HG03558 (cell line): ENCODE measurements around the gene GPSM1.

ENCODE experiments used
- ATAC-seq: cut with Tn5 transposase; IDR thresholded peaks from one replicate; pipeline ENCODE4 v1.9.1; 2021; ENCODE audit warnings: moderate number of reproducible peaks; ENCODE audit not compliant: unreplicated experiment; ENCODE audit errors: extremely low read depth

The GPSM1 gene

DNA sequence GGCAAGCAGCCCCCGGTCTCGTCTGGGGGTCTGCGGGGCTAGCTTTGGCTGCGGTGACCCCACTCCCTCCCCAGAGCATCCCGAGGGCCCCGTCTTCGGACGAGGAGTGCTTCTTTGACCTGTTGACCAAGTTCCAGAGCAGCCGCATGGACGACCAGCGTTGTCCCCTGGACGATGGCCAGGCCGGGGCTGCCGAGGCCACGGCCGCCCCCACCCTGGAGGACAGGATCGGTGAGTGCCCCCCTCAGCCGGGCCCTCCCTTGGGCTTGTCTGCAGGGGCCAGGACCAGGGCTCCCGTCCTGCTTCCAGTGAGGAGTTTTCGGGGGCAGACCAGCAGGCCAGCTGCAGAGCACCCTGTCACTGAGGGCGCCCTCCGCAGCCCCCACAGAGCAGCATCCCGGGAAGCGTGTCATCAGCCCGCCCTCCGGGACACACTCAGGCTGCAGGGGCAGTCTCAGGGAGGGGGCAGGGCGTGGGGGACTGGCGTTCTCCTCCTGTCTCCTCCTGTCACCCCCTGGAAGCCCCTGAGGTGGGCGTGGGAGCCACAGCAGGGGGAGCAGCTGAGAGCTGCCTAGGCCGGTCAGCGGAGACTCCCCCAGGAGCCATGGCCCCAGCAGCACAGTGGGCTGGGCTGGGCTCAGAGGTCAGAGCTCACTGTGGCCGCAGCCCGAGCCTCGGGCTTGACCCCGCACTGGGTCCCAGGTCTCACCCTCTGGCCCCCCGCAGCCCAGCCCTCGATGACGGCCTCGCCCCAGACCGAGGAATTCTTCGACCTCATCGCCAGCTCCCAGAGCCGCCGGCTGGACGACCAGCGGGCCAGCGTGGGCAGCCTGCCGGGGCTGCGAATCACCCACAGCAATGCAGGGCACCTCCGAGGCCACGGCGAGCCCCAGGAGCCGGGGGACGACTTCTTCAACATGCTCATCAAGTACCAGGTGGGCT, 28.5 kb downstream of the GPSM1 start:
- ATAC-seq: no peak

DNA sequence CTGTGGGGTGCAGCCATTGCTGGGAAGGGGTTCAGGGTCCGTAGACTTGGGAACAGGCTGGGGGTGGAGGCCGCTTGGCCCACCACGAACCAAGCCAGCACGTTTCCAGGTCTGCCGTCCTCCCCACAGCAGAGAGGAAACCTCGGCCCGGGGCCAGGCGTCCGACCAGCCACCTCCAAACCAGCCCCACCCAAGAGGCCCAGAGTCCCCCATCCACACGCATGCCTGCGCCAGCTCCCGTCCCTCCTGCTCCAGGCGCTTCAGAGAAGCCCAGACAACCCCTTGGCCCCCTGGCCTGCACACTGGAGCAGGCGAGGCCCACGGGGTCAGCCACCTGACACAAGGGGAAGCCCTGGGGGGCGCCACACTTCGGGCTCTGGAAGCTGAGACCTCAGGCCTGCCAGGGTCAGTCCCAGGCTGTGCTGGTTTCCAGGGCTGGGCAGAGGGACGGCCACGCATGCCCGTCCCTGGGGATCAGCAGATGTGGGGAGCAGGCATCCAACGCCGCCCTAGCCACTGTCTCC, 29.9 kb downstream of the GPSM1 start:
- no peak for ATAC-seq

DNA sequence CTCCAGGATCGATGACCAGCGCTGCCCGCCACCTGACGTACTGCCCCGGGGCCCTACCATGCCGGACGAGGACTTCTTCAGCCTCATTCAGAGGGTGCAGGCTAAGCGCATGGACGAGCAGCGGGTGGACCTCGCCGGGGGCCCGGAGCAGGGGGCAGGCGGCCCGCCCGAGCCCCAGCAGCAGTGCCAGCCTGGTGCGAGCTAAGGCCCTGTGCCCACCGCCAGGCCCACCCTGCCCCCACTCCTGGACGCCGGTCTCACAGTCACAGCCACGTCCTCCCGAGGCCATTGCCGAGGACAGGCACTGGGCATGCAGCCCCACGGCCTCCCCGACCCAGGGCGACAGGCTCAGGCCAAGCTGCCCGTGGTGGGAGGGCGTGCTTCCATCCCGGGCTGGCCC, 30.7 kb downstream of the GPSM1 start:
- ATAC-seq: no peak

DNA sequence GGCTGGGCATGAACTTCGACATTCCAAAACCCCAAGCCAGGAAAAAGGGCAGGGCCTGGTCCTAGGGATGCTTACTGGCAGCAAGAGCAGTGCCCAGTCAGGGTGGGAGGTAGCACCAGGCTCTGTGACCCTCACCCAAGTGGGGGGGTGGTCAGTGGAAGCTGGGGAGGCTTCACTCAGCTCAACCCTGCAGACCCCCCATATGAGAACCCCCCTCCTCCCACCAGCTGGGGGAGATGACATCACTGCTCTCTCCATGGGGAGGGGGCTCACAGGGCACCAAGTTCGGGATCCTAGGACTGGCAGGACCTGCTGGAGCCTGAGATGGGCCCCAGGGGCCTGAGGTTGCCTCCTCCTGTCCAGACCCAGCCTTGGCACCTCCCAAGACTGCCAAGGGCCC, 31.5 kb downstream of the GPSM1 start:
- ATAC-seq: no peak

DNA sequence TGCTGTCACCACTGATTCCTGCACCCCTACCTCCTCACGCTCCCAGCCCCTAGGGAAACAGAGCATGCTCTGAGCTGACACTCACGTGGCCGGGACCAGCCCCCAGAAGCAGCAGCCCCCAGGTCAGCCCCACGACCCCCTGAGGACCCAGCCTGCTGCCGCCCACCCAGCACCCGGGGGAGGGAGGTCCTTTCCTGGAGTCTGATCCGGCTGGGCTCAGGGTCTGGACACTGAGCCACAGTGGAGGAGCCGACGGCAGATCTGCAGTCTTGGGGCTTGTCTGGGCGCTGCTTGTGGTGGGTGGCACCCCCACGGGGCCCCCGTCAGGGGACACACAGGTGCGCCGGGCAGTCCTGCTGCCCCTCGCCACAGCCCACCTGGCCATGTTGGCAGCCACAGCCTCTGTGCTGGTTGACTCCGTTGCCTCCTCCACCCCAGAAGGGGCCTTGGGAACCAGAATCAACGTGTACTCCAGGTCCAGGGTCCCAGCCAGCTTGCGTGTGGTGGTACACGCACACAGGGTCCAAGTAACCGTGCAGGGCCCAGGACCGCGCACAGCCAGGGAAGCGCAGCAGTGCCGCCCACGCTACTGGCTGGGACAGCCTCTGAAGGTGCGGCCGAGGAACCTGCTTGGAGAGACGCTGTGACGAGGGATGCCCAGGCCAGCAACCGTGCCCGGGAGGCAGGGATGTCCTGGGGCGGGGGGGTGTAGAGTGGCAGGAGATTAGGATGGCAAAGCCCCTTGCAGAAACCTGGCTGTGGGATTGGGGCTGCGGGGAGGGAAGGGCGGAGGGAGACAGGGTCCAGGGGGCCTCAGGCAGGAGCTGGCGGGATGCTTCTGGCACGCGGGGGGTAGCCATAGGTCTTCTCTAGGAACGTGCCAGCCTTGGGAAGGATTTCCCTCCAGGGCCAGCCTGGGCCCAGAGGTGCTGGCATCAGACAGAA, 32.7 kb downstream of the GPSM1 start:
- ATAC-seq: no peak

DNA sequence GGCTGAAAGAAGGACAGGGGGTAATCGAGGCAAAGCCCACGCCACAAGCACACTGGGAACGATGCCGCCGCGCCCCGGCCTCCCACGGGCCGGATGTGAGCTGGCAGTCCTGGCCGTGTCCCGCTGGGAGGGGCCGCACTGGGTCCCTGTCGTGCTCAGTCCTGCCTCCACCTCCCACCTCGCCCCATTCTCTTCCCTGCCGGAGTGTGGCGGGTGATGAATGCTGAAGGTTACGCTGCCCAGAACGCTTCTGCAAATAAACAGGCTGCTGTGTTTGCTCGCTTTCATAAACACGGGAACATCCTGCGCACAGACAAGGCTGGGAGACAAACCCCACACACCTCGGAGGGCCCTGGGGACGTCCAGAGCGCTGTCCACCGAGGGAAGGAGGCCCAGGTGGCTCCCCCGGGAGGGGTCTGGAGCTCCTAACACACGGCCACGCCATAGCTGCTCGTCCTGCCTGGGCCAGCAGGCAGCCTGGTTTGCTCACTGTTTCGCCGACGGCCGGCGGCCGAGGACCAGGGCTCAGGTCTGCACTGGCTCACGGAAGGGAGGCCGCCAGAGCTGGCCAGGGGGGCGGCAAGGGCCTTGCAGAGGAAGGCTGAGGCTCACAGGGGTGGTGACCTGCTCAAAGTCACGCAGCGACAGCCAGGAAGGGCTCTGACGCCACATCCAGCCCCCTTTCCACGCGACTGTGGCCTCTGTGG, 33.9 kb downstream of the GPSM1 start:
- ATAC-seq: no peak

DNA sequence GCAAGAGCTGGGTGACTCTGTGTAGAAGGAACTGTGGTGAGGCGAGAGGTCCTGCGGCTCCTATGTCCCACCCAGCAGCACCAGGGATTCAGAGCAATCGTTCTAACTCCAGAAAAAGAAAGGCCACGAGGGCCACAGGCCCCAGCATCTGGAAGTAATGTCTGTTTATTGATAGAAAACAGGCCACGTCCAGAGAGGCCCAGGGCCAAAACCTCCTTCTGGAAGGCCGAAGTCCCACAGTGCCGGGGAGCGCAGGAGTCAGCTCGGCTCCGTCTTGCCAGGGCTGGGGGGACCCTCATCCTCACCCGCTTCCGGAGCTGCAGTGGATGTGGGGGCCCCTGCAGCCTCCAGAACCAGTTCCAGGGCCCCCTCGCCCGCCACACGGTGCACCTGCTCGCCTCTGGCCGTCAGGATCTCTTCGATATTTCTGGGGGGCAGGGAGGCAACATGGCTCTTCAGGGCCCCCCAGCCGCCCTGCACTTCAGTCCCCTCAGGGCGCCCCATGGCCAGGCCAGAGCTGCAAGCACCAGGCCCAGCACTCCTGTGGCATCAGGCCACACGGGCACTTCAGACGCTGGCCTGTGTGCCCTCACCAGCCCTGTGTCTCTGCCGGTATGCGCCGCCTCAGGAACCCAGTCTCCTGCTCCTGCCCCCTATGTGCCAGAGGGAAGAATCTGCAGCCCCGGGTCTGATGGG, 34.6 kb downstream of the GPSM1 start:
- ATAC-seq: no peak

DNA sequence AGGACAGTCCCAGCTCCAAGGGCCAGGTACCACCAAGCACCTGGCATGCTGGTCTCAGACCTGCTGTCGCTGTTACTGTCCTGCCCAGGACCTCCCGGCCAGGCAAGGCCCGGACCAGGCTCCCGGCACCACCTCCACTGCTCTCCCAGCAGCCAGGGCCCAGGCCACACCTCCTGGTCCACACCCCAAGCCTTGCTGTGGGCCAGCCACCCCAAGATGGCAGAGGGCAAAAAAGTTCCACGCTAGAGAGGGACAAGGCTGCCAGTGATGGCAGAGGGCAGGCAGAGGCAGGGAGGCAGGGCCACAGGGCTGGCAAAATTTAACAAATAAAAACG, 35.1 kb downstream of the GPSM1 start:
- ATAC-seq: no peak

DNA sequence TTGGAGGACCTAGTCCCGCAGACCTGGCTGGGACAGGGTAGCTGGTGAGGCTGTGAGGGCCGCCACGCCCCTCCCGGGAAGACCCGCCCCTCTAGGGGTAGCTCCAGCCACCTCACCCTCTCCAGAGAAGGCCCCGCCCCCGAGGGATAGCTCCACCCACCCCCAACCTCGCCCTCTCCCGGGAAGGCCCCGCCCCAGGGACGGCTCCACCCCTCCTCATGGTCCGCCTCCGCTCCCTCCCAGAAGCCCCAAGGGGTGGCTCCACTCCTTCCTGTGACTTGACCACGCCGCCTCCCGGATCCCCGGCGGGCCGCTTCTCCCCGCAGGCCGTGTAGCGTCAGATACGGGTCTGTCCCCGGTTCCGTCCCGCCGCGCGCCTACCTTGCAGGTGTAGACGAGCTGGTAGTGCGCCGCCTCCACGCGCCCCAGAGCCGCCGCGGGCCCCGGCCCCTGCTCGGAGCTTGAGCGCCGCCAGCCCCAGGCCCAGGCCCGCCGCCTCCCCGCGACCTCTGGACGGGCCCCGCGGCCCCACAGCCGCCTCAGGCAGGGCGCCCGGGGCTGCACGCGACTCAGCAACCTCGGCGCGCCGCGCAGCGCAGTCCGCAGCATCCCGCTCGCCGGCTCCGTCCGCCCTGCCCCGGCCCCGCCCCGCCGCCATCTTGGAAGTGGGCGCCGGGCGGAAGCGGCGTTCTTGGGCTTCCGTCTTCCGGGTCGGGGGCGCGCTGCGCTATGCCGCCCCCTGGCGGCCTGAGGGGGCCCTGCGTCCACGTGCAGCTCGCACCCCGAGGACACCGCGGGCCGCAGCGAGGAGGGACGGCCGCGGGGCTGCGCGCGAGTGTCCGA, 36.0 kb downstream of the GPSM1 start, which contains the start of gene DNLZ:
Gene DNLZ, minus strand, starts transcription at position 639 of the 843 bp plus-strand sequence. Its CDS starts 30 bp downstream, at position 609.
- ATAC-seq: peak; percentile 44

DNA sequence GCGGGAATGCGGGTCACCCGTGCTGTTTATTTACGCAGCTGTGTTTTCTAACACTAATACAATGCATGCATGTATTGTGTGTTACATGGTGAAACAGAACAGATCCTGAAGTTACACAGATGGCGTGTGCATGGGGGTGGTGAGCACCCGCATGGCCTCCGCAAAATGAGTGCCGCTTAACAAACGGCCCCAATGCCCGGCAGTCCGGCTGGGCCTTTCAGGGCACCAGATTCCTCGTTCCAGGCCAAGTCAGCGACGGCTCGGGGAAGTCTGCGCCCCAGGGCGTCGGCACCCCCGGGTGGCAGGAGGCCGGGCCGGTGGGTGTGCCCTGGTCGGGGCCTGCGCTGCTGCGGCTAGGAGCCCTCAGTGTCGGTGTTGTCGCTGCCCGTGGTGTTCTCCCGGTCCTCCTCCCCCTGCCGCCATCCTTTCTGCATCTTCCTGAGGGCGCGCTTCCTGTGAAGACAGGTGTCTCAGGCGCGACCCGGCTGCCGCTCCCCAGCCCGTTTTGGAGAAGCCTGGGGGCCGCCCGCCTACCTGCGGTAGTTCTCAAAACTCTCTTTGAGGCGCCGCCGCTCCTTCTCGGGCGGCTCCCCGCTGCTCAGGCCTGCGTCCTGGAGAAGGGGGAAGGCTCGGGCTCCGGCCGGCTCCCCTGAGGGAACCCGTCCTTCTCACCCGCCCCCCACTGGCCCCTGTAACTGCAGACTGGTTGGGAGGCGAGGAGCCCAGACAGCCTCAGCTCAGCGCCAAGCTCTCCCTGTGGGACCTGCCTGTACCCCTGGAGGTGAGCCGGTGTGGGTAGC, 36.8 kb downstream of the GPSM1 start:
- ATAC-seq: no peak

DNA sequence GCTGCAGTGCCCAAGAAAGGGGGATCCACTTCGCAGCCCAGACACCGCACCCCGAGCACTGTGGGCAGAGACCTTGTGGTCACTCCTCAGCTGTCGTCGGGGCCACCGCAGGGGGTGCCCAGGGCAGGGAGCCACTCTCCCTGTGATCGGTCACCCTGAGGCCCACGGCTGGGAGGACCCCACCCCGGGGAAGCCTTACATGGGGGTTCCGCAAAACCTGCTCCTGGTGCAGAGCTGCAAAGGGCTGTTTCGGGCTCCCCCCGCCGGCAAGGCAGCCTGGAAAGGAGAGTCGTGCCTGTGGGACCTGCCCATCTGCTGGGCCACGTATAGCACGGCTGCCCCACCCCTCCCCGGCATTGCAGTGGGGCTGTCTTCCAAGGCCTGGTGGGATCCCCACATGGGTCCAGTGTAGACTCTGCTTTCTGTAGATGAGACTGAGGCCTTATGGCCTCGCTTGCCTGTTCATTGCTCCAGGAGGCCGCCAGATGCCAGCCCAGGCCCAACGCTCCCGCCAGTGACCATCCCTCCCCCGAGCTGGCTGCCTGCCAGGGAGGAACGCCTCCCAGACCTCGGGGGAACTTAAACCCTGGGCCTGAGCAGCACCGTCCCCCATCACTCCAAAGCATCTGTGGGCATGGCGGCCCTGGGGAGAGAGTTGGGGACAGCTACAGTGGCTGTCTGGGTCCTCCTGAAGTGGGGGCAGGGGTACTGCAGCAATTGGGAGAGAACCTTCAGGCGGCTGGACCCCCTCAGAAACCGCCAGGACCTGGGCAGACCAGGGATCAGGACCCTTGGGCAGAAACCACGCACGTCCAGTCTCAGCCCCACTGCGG, 37.8 kb downstream of the GPSM1 start:
- no peak for ATAC-seq

DNA sequence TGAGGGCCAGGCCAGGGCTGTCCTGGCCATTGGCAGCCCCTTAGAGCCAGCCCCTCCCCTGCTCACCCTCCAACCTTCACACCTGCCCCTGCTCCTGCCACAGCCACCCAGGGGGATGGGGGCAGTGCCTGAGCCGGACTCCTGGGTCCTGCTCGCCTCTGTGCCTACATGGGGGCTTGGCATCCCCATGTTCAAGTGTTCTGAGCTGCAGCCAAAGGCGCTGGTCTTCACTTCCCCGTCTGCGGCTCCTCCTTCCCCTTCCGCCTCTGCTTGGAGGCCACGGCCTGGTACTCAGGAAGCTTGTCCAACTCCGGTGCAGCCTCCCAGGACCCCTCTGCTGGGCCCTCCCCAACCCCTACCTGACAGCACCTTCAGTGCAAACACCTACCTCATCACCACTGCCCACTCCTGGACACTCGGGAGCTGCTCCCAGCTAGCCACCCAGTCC, 38.5 kb downstream of the GPSM1 start:
- ATAC-seq: no peak

DNA sequence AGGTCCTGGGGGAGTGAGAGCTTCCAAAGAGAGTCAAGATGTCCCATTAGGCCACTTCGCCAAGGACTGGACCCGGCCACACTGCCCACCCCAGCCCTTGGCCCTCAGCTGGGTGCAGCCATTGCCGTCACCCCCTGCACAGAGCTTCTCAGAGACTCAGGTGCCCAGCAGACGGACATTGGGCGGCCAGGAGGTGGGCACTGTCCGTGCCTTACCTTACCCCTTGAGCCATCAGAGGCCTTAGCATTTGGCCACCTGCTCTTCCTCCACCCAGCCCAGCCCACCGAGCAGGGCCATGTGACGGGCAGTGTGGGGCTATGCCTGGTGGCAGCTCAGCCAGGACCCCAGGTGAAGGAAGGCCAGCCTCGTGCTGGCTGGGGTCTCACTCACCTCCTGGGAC, 39.5 kb downstream of the GPSM1 start:
- ATAC-seq: no peak

DNA sequence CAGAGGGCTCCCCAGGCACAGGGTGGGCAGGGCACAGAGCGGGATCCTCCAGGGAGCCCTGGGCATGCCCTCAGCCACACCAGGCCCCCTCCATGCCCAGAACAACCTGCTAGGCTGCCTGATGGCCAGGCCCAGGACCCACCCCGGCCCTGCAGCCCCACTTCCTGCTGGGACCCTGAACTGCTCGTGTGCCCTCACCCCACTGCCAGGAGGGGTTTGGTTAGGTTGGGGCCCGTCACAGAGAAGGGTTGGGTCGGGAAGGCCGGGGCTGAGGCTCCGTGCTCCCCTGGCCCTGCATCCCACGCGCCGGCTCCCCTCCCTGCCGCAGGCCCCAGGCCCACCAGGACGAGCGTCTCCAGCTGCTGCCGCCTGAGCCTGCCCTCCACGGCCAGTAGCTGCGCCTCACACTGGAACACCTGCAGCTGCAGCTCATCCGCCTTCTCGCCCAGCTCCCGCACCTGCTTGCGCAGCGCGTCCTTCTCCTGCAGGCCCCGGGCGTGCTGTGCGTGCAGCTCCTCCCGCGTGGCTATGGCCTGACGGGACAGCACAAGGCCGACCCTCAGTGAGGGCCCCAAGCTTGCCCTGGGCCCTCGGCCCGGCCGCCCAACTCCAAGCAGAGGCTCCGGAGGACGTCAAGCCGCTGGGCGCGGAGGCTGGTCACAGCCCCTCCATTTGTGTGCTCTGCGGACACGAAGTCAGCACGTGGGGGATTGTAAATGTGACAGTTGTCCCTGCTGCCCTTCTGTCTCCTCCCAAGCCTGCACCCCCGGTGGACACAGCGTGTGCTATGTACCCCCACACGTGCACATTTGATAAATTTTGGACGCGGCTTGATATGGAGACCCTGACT, 40.2 kb downstream of the GPSM1 start:
- no peak for ATAC-seq

DNA sequence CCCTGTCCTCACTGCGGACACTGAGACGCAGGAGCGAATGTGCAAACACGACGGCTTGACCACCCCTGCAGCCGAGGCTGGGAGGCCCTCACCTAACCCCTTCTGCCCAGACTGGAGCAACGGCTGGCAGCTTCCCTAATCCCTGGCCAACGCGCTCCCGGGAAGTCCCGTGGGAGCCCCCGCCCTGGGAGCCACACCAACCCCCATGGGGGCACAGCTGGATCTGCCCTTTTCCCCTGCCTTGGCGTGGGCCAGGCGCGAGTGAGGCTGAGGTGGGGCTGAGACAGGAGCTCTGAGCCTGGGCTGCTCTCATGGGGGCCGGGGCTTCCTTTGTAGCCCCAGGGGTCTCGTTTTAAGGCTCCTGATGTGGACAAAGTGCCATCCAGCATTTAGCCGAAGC, 40.9 kb downstream of the GPSM1 start:
- ATAC-seq: no peak

DNA sequence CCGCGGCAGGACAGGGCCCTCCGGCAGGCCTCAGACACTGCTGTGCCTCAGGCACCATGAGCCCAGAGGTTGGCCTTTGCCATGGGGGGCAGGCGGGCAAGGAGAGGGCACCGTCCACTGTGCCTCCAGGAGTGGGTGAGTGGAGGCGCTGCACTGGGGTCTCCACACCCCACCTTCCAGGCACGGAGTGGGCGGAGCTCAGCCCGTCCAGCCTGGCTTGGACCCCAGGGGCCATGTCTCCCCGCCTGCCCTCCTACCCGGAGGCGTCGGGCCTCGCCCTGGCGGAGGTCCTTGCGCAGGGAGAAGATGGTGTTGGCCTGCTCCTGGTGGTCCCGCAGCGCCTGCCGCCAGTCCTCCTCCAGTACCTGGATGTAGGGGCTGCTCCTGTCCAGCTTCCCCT, 42.7 kb downstream of the GPSM1 start:
- ATAC-seq: no peak
